ENCODE results near the gene SORBS2.

The SORBS2 gene

GRCh38 chr4:185567381-185568376 lies 244.3 kb downstream of the SORBS2 start:
- no peak for TF ChIP-seq CTCF (conservative IDR thresholded peaks at IDR 0.05; ENCODE audit: low read depth)
- no peak overlapping the region for H3K27ac ChIP-seq
- CTCF ChIA-PET = interaction anchor here (0.6 kb wide), 1 partner anchor 245 kb away, joined by 4 read pairs; no protein-coding TSS in a partner anchor
- no peak for DNase-seq (ENCODE audit: low spot score)
- POLR2A ChIA-PET (ENCODE audit: low non-redundant PET) = no interaction called here

- no peak for DNase-seq (ENCODE audit: low spot score)
- CTCF ChIA-PET = interaction anchor here (0.6 kb wide), 1 partner anchor 244 kb away, joined by 4 read pairs; no protein-coding TSS in a partner anchor
- POLR2A ChIA-PET (ENCODE audit: low non-redundant PET) = no interaction called here
- H3K27ac ChIP-seq = no peak overlapping the region
- no peak for TF ChIP-seq CTCF (conservative IDR thresholded peaks at IDR 0.05; ENCODE audit: low read depth)
Observed at GRCh38 chr4:185566972-185567371, 245.0 kb downstream of the SORBS2 start.

GRCh38 chr4:185566425-185566824 lies 245.6 kb downstream of the SORBS2 start:
- no peak for TF ChIP-seq CTCF (conservative IDR thresholded peaks at IDR 0.05; ENCODE audit: low read depth)
- POLR2A ChIA-PET (ENCODE audit: low non-redundant PET) = no interaction called here
- no peak for DNase-seq (ENCODE audit: low spot score)
- CTCF ChIA-PET = no interaction called here
- H3K27ac ChIP-seq = no peak overlapping the region

- POLR2A ChIA-PET (ENCODE audit: low non-redundant PET) = no interaction called here
- no peak for DNase-seq (ENCODE audit: low spot score)
Observed at GRCh38 chr4:185565696-185566095, 246.3 kb downstream of the SORBS2 start.

GRCh38 chr4:185564349-185564748 lies 247.6 kb downstream of the SORBS2 start:
- DNase-seq (ENCODE audit: low spot score) = no peak
- TF ChIP-seq CTCF (conservative IDR thresholded peaks at IDR 0.05; ENCODE audit: low read depth) = no peak
- no peak overlapping the region for H3K27ac ChIP-seq
- ChIA-PET CTCF (no interaction called here), POLR2A (ENCODE audit: low non-redundant PET) (no interaction called here)

More at GRCh38 chr4:185565696-185566095, 246.3 kb downstream of the SORBS2 start:
- no peak overlapping the region for H3K27ac ChIP-seq
- no peak for TF ChIP-seq CTCF (conservative IDR thresholded peaks at IDR 0.05; ENCODE audit: low read depth)
- CTCF ChIA-PET = interaction anchor here (0.6 kb wide), 1 partner anchor 561 kb away, joined by 3 read pairs; no protein-coding TSS in a partner anchor

GRCh38 chr4:185562531-185562930 lies 249.5 kb downstream of the SORBS2 start:
- CTCF ChIA-PET = interaction anchor here (0.6 kb wide), 1 partner anchor 23 kb away, joined by 3 read pairs; no protein-coding TSS in a partner anchor
- TF ChIP-seq CTCF (conservative IDR thresholded peaks at IDR 0.05; ENCODE audit: low read depth) = no peak
- H3K27ac ChIP-seq = no peak overlapping the region
- DNase-seq (ENCODE audit: low spot score) = no peak
- POLR2A ChIA-PET (ENCODE audit: low non-redundant PET) = no interaction called here
